Panc1 (cell line): ENCODE measurements around the gene OTC.

Source experiments
- CTCF ChIP-seq: fragments of 450-650 bp; IDR thresholded peaks from 2 replicates; pipeline ENCODE4 v1.5.1; 2017; ENCODE audit warnings: mild to moderate bottlenecking
- POLR2AphosphoS5 ChIP-seq: IDR thresholded peaks from 2 replicates; pipeline ENCODE4 v1.6.1; 2012; ENCODE audit warnings: mild to moderate bottlenecking, low read depth, low read length, moderate library complexity
- REST ChIP-seq, 2 experiments: IDR thresholded peaks; 2 replicates each; pipeline ENCODE4 v1.6.1; 2011 to 2012; ENCODE audit warnings: low read depth in 2 of 2, control low read depth in 1 of 2, low read length in 1 of 2, mild to moderate bottlenecking in 1 of 2, moderate library complexity in 1 of 2; ENCODE audit not compliant: insufficient read depth in 1 of 2
- SIN3A ChIP-seq: IDR thresholded peaks from 2 replicates; pipeline ENCODE4 v1.6.1; 2012; ENCODE audit warnings: low read depth, mild to moderate bottlenecking, low read length, moderate library complexity, borderline replicate concordance; ENCODE audit not compliant: insufficient read depth

GRCh38 chrX:38318606-38319005 lies 33.8 kb upstream of the OTC start:
- TF ChIP-seq CTCF (no peak), POLR2AphosphoS5 (no peak), SIN3A (no peak), REST (IDR thresholded peaks at IDR 0.05; ENCODE audit: insufficient read depth in 1 of 2, low read depth in 2 of 2, low read length in 1 of 2) (no peak)
